Measurements from ENCODE around the gene LGALS3BP. TPM values are rescaled to one million over a fixed set of nuclear protein-coding genes. Genes with fewer than 3 reads are reported as not detected.

The LGALS3BP gene
- total and polyA plus RNA-seq, 2 of the 13 experiments (the other 11 are each of a cell fraction or from before 2014, with no cell fraction given), result 137 to 332 TPM

GRCh38 chr17:78933025-78933958 lies 46.4 kb downstream of the LGALS3BP start (continued):
- no peak for TF ChIP-seq ZNF609 (CRISPR knock-in tag; IDR thresholded peaks at IDR 0.05; ENCODE audit: borderline replicate concordance)
- TF ChIP-seq NR2F2 (IDR thresholded peaks at IDR 0.05; ENCODE audit: borderline replicate concordance, low read depth), result no peak
- no peak for TF ChIP-seq MAFK (conservative IDR thresholded peaks at IDR 0.05 in 1 of 2, IDR thresholded peaks at IDR 0.05 in 1 of 2; ENCODE audit: low read length in 2 of 2)
- no peak for TF ChIP-seq SMC3 (IDR thresholded peaks at IDR 0.05; ENCODE audit: low read length)
- no peak for TF ChIP-seq JARID2 (CRISPR knock-in tag; IDR thresholded peaks at IDR 0.05; ENCODE audit: insufficient replicate concordance)
- TF ChIP-seq ZFP82 (CRISPR knock-in tag; IDR thresholded peaks at IDR 0.05; ENCODE audit: borderline replicate concordance), result no peak
- no peak for TF ChIP-seq ATRX (CRISPR knock-in tag; IDR thresholded peaks at IDR 0.05; ENCODE audit: borderline replicate concordance)
- TF ChIP-seq MED1 (CRISPR knock-in tag; IDR thresholded peaks at IDR 0.05), result peak; percentile 88
- no peak for TF ChIP-seq THAP9 (CRISPR knock-in tag; IDR thresholded peaks at IDR 0.05; ENCODE audit: borderline replicate concordance)
- no peak for TF ChIP-seq MYNN (CRISPR knock-in tag; IDR thresholded peaks at IDR 0.05; ENCODE audit: low read depth)
- no peak for TF ChIP-seq SP1 (IDR thresholded peaks at IDR 0.05)
- TF ChIP-seq SP1 (CRISPR knock-in tag; IDR thresholded peaks at IDR 0.05), result no peak
- TF ChIP-seq RXRA (CRISPR knock-in tag; IDR thresholded peaks at IDR 0.05), result peak; percentile 75; the same call in 1 of the 2 replicates
- TF ChIP-seq ELF3 (CRISPR knock-in tag; IDR thresholded peaks at IDR 0.05), result peak; percentile 84
- no peak for TF ChIP-seq ZNF10 (CRISPR knock-in tag; IDR thresholded peaks at IDR 0.05; ENCODE audit: borderline replicate concordance, low read depth)
- TF ChIP-seq ZNF350 (CRISPR knock-in tag; IDR thresholded peaks at IDR 0.05; ENCODE audit: borderline replicate concordance, low read depth), result peak; percentile 72; the same call in 1 of the 2 replicates
- TF ChIP-seq ZNF589 (CRISPR knock-in tag; conservative IDR thresholded peaks at IDR 0.05), result no peak
- TF ChIP-seq POGK (CRISPR knock-in tag; conservative IDR thresholded peaks at IDR 0.05), result no peak
- no peak for TF ChIP-seq ZNF296 (CRISPR knock-in tag; conservative IDR thresholded peaks at IDR 0.05)

All from HepG2 (cell line).